HG02852 (cell line): ENCODE measurements around the gene VAMP8.
"Not testable (repeated sequence)": the region's sequence is repeated elsewhere in the genome, so short reads cannot be mapped to it uniquely, and the experiment has no call there.

ENCODE experiments used
- ATAC-seq: cut with Tn5 transposase; IDR thresholded peaks from one replicate; pipeline ENCODE4 v1.9.1; 2021; ENCODE audit warnings: mild to moderate bottlenecking, moderate library complexity; ENCODE audit not compliant: unreplicated experiment

VAMP8 gene

DNA sequence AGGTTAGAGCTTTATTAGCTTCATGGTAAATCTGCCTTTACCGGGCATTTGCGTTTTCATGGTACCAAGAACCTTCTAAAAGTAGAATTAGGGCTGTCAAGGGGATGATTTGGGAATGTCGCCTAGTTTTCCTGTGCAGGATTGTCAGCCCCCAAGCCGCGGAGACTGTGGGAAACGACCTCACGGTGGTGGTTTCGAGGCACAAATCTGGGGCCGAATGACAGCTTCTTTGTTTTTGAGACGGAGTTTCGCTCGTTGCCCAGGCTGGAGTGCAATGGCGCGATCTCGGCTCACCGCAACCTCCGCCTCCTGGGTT is 38.0 kb downstream of the VAMP8 start:
- ATAC-seq = no peak

DNA sequence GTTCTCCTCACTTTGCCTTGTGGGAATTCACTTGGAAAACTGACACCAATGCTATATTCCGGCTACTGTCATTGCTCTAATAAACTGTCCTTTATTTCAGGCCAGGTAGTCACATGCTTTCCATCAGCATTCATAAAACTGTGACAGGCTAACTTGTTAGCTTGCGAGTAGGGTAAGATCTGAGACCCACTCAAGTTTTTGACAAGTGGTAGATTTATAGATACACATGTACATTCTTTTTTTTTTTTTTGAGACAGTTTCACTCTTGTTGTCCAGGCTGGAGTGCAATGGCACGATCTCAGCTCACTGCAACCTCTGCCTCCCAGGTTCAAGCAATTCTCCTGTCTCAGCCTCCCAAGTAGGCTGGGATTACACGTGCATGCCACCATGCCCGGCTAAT is 40.3 kb downstream of the VAMP8 start:
- not testable (repeated sequence) for ATAC-seq

DNA sequence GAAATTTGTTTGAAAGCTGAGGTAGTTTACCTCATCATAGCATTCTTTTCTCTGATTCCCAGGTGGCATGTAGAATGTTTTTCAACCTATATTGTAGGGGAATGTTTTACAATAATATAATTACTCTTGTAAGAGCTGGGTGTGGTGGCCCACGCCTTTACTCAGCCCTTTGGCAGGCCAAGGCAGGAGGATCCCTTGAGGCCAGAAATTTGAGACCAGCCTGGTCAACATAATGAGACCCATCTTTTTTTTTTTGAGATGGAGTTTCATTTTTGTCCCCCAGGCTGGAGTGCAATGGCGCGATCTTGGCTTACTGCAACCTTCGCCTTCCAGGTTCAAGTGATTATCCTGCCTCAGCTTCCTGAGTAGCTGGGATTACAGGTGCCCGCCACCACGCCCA is 42.2 kb downstream of the VAMP8 start:
- ATAC-seq = no peak

DNA sequence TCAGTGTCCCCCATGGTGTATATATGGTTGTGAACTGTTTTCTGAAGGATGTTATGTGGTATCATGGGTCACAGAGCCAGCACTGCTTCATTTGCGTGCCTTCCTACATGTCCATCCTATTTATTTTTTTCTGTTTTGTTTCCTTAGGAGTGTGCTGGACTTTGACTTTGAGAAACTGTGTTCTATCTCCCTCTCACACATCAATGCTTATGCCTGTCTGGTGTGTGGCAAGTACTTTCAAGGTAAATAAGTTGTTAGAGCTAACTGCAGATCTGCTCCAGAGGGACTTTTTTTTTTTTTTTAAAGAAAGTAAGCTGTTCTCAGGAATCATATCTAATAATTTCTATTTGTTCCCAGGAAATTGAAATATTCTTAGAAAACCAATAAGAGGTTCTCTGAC is 44.0 kb downstream of the VAMP8 start:
- no peak for ATAC-seq

DNA sequence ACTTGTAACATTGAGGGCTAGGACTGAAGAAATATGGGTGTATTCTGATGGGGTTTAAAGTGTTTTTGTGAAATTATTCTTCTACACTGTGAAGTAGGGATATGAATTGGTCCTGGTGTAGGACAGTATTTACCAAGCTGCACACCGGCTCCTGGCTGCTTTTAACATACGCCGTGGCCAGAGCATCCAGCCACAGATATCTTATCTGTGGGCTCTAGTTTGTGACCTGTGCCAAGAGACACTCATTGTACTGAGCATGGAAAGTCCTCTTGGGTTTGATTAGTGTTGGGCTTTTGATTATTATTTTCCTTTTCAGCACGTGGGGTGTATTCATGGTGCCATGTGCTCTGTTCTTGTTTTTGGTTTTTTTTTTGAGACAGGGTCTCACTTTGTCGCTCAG is 46.6 kb downstream of the VAMP8 start:
- no peak for ATAC-seq

GRCh38 chr2:85628658-85629057 is 51.3 kb downstream of the VAMP8 start:
- ATAC-seq = no peak

DNA sequence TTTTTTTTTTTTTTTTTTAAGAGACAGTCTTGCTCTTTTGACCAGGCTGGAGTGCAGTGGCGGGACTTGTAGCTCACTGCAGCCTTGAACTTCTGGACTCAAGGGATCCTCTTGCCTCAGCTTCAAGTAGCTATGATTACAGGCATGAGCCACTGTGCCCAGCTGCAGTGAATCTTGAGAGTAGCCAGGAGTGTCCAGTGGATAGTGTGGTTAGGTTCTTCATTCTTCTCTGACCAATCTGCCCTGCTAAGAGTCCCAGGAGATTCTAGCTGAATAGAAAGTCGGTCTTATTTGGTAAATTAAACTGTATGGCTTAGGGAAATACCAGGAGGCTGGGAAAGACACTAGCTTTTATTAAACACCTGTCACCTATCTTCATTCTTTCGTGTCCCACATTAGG is 53.9 kb downstream of the VAMP8 start:
- no peak for ATAC-seq
